ENCODE results near the gene B4GALNT4. TPM values are rescaled to one million over a fixed set of nuclear protein-coding genes. Genes with fewer than 3 reads are reported as not detected.

Gene B4GALNT4
- total and polyA plus RNA-seq, 2 of the 13 experiments (the other 11 are each of a cell fraction or from before 2014, with no cell fraction given): 30.5 to 50.1 TPM

DNA sequence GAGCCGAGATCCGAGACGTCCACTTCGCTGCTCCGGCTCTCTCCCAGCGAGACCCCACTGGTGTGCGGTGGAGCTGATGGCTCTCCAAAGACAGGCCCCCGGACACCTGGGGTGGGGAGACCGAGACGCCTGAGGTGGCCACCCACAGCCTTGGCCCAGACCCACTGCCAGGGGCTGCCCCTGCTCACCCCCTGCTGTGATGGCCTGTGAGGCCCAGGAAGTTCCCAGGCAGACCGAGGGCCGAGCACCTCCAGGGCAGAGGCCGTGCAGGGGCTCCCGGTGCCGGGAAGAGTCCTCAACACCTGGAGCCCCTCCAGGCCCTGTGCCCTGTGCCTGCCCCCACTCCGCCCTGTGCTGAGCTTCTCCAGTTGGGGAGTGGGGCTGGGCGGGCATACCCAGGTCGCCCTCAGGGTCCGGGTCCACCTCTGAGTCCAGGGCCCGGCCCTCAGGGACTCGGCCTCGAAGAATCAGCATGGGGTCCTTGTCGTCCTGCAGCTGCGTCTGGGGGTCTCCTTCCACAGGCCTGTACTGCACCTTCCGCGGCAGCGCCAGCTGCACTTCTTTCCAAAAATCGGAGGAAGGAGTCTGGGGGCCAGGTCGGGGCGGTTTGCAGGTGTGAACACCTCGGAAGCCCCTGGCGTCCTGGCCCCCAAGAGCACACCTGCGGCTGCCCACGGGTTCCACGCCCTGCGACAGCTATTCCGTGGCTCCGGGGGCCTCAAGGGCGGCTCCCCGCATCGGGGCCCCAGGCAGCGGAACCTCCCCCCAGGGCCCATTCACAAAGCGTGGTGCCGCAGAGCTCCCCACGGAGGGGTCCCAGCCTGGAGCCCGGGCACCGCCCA, 36.9 kb downstream of the B4GALNT4 start:
- no TSS peak for BruUV-seq (replicated peaks)
- H2AFZ ChIP-seq (ENCODE audit: low read length): no peak overlapping the region

More for the DNA sequence above, 36.9 kb downstream of the B4GALNT4 start:
- TF ChIP-seq RBFOX2 (IDR thresholded peaks at IDR 0.05; ENCODE audit: low read depth, low read length) (peak; percentile 52; the same call in 1 of the 2 replicates), TFDP1 (CRISPR knock-in tag; IDR thresholded peaks at IDR 0.05; ENCODE audit: borderline replicate concordance) (no peak), ZFP91 (CRISPR knock-in tag; IDR thresholded peaks at IDR 0.05; ENCODE audit: borderline replicate concordance) (peak; percentile 30; the same call in 1 of the 2 replicates)
- DNase-seq (ENCODE audit: low spot score) (no peak), ATAC-seq (no peak), FAIRE-seq (no peak)
- intact Hi-C loops (cut with micrococcal nuclease; ENCODE audit: unreplicated experiment) (loop anchor here (5.0 kb wide), 1 partner anchor 41 kb away; no protein-coding TSS in a partner anchor), in situ Hi-C loops (cut with HindIII; ENCODE audit: extremely low pct_ligation_motif_present, low pct_unique_long_range_greater_than_20kb) (loop anchor here (5.0 kb wide), 1 partner anchor 36 kb away; the partner anchor contains the start of gene ANO9)
- no peak overlapping the region for H3K4me2 ChIP-seq (ENCODE audit: low read depth, low read length)
- H3K27me3 ChIP-seq (ENCODE audit: control insufficient read depth in 1 of 2, insufficient read depth in 2 of 2, low read length in 2 of 2): no peaks in the 10 kb centered on the region
- no peak overlapping the region for H3K4me3 ChIP-seq (replicated peaks in 1 of 3; ENCODE audit: insufficient read depth in 1 of 3, low read depth in 2 of 3, low read length in 3 of 3)
- no peaks in the 10 kb centered on the region for H3K79me2 ChIP-seq (ENCODE audit: insufficient read depth, low read length)
- peaks cover 3 to 11% of the 10 kb centered on the region in 2 experiments; a peak in 3 of 5 replicates for H3K36me3 ChIP-seq (replicated peaks in 1 of 2; ENCODE audit: control insufficient read depth in 1 of 2, insufficient read depth in 2 of 2, low read length in 2 of 2)
- POLR2A ChIA-PET: interaction anchor here (1.1 to 1.7 kb wide), 3 partner anchors 12 to 43 kb away, joined by 5 to 6 read pairs (median 5); partner anchors contain the start of genes PKP3 and PTDSS2
- WGBS (ENCODE audit: low lambda C conversion rate): 96% methylated on average over 22 of the region's 47 CpGs
- H3K4me1 ChIP-seq (ENCODE audit: insufficient read depth, low read length): peaks cover 32% of the 10 kb centered on the region
- H3K9me3 ChIP-seq (ENCODE audit: low read length): no peaks in the 10 kb centered on the region
- no peak overlapping the region for H3K9ac ChIP-seq (ENCODE audit: insufficient read depth, low read depth, low read length)
- H4K20me1 ChIP-seq (ENCODE audit: insufficient read depth, low read length): no peaks in the 10 kb centered on the region
- CTCF ChIA-PET (ENCODE audit: low intra/inter-chr PET ratio, low total read pairs): no interaction called here
- H3K27ac ChIP-seq (ENCODE audit: extremely low read length, insufficient read depth, low read length): no peak overlapping the region
